GM12892 (cell line): ENCODE results near the gene TBC1D20.

Experiments
- POLR2A ChIP-seq: IDR thresholded peaks from 2 replicates; pipeline ENCODE4 v1.6.1; 2011; ENCODE audit warnings: low read depth, low read length, control low read depth
- POLR2AphosphoS5 ChIP-seq: IDR thresholded peaks from 2 replicates; pipeline ENCODE4 v1.6.1; 2011; ENCODE audit warnings: low read depth, low read length, control low read depth
- TAF1 ChIP-seq: IDR thresholded peaks from 2 replicates; pipeline ENCODE4 v1.6.1; 2011; ENCODE audit warnings: low read depth, mild to moderate bottlenecking, control low read depth, low read length, borderline replicate concordance

GRCh38 chr20:507006-507758 lies 44.8 kb upstream of the TBC1D20 start:
- TF ChIP-seq POLR2AphosphoS5 (no peak), TAF1 (no peak), POLR2A (no peak)
